ENCODE data around the gene WBP4. TPM values are rescaled to one million over a fixed set of nuclear protein-coding genes. Genes with fewer than 3 reads are reported as not detected.
A peak's percentile ranks its signal among the peaks of the same experiment; 100 is the strongest.

Gene WBP4
- total and polyA plus RNA-seq, 5 donors from 2014 or later = 3.0 to 5.6 (median 3.5) TPM

- Mint-ChIP-seq H3K27ac (peak overlapping the region in 1 of 3 donors; percentile 45), H3K4me1 (peaks cover 16 to 26% (median 21%) of the 10 kb centered on the region in 4 donors), H3K4me3 (no peak overlapping the region), H3K9me3 (peaks cover 0 to 4% (median 0%) of the 10 kb centered on the region in 7 donors), H3K27me3 (no peaks in the 10 kb centered on the region), H3K36me3 (peaks cover 9% of the 10 kb centered on the region)
- H3K36me3 ChIP-seq (ENCODE audit: control insufficient read depth, insufficient read depth, low read length) = no peaks in the 10 kb centered on the region
- no peak for DNase-seq
- peaks cover 8% of the 10 kb centered on the region for H3K4me1 ChIP-seq (ENCODE audit: control insufficient read depth, insufficient read depth, low read length, poor library complexity, severe bottlenecking)
- H3K27me3 ChIP-seq (ENCODE audit: control insufficient read depth, insufficient read depth, low read length) = no peaks in the 10 kb centered on the region
- no peak overlapping the region for H3K4me3 ChIP-seq (ENCODE audit: low read depth, low read length)
- H3K9me3 ChIP-seq (ENCODE audit: control insufficient read depth in 2 of 2, low read length in 2 of 2) = no peaks in the 10 kb centered on the region
- peak in 1 of 2 donors; percentile 28 for ATAC-seq (ENCODE audit: low read depth in 2 of 2)
- H3K27ac ChIP-seq (ENCODE audit: insufficient read depth, low read length, poor library complexity, severe bottlenecking) = no peak overlapping the region
Observed at GRCh38 chr13:41049480-41050440, 11.5 kb upstream of the WBP4 start.

- Mint-ChIP-seq H3K27me3 (no peaks in the 10 kb centered on the region), H3K9me3 (peaks cover 0 to 1% (median 0%) of the 10 kb centered on the region in 7 donors), H3K36me3 (peaks cover 9% of the 10 kb centered on the region), H3K4me1 (peaks cover 29 to 42% (median 39%) of the 10 kb centered on the region in 4 donors), H3K4me3 (no peak overlapping the region), H3K27ac (no peak overlapping the region)
- Histone ChIP-seq H3K9me3 (ENCODE audit: control insufficient read depth in 2 of 2, low read length in 2 of 2) (no peaks in the 10 kb centered on the region), H3K36me3 (ENCODE audit: control insufficient read depth, insufficient read depth, low read length) (no peaks in the 10 kb centered on the region), H3K27me3 (ENCODE audit: control insufficient read depth, insufficient read depth, low read length) (no peaks in the 10 kb centered on the region), H3K27ac (ENCODE audit: insufficient read depth, low read length, poor library complexity, severe bottlenecking) (no peak overlapping the region), H3K4me3 (ENCODE audit: low read depth, low read length) (no peak overlapping the region), H3K4me1 (ENCODE audit: control insufficient read depth, insufficient read depth, low read length, poor library complexity, severe bottlenecking) (peaks cover 9% of the 10 kb centered on the region)
- no peak for ATAC-seq (ENCODE audit: low read depth in 2 of 2)
- no peak for DNase-seq
Observed at GRCh38 chr13:41052441-41052840, 8.9 kb upstream of the WBP4 start.

- Histone ChIP-seq H3K27ac (ENCODE audit: insufficient read depth, low read length, poor library complexity, severe bottlenecking) (no peak overlapping the region), H3K4me3 (ENCODE audit: low read depth, low read length) (no peak overlapping the region), H3K4me1 (ENCODE audit: control insufficient read depth, insufficient read depth, low read length, poor library complexity, severe bottlenecking) (peaks cover 9% of the 10 kb centered on the region), H3K9me3 (ENCODE audit: control insufficient read depth in 2 of 2, low read length in 2 of 2) (no peaks in the 10 kb centered on the region), H3K36me3 (ENCODE audit: control insufficient read depth, insufficient read depth, low read length) (no peaks in the 10 kb centered on the region), H3K27me3 (ENCODE audit: control insufficient read depth, insufficient read depth, low read length) (no peaks in the 10 kb centered on the region)
- peaks cover 9% of the 10 kb centered on the region for H3K36me3 Mint-ChIP-seq
- peak overlapping the region in 1 of 3 donors; percentile 18 for H3K27ac Mint-ChIP-seq
- H3K9me3 Mint-ChIP-seq = peaks cover 0 to 1% (median 0%) of the 10 kb centered on the region in 7 donors
- no peaks in the 10 kb centered on the region for H3K27me3 Mint-ChIP-seq
- no peak for ATAC-seq (ENCODE audit: low read depth in 2 of 2)
- H3K4me1 Mint-ChIP-seq = peaks cover 33 to 48% (median 45%) of the 10 kb centered on the region in 4 donors
- no peak overlapping the region for H3K4me3 Mint-ChIP-seq
- no peak for DNase-seq
Observed at GRCh38 chr13:41053384-41053826, 7.9 kb upstream of the WBP4 start.

GRCh38 chr13:41054212-41054877, 7.0 kb upstream of the WBP4 start:
- Histone ChIP-seq H3K27me3 (ENCODE audit: control insufficient read depth, insufficient read depth, low read length) (no peaks in the 10 kb centered on the region), H3K27ac (ENCODE audit: insufficient read depth, low read length, poor library complexity, severe bottlenecking) (peak overlapping the region; percentile 29), H3K4me3 (ENCODE audit: low read depth, low read length) (peak overlapping the region; percentile 60), H3K4me1 (ENCODE audit: control insufficient read depth, insufficient read depth, low read length, poor library complexity, severe bottlenecking) (peaks cover 12% of the 10 kb centered on the region), H3K9me3 (ENCODE audit: control insufficient read depth in 2 of 2, low read length in 2 of 2) (no peaks in the 10 kb centered on the region), H3K36me3 (ENCODE audit: control insufficient read depth, insufficient read depth, low read length) (no peaks in the 10 kb centered on the region)
- H3K36me3 Mint-ChIP-seq = peaks cover 3% of the 10 kb centered on the region
- ATAC-seq (ENCODE audit: low read depth in 2 of 2) = peak; percentile 60 to 73
- peaks cover 27 to 55% (median 49%) of the 10 kb centered on the region in 4 donors for H3K4me1 Mint-ChIP-seq
- DNase-seq = peak; percentile 22 to 83 (median 58)
- peak overlapping the region in 3 of 4 donors; percentile 36 to 72 (median 52) for H3K4me3 Mint-ChIP-seq
- peak overlapping the region in 2 of 3 donors; percentile 1 to 61 for H3K27ac Mint-ChIP-seq
- no peaks in the 10 kb centered on the region for H3K27me3 Mint-ChIP-seq
- no peaks in the 10 kb centered on the region for H3K9me3 Mint-ChIP-seq

- Histone ChIP-seq H3K27me3 (ENCODE audit: control insufficient read depth, insufficient read depth, low read length) (no peaks in the 10 kb centered on the region), H3K9me3 (ENCODE audit: control insufficient read depth in 2 of 2, low read length in 2 of 2) (no peaks in the 10 kb centered on the region), H3K36me3 (ENCODE audit: control insufficient read depth, insufficient read depth, low read length) (no peaks in the 10 kb centered on the region), H3K4me3 (ENCODE audit: low read depth, low read length) (no peak overlapping the region), H3K4me1 (ENCODE audit: control insufficient read depth, insufficient read depth, low read length, poor library complexity, severe bottlenecking) (peaks cover 19% of the 10 kb centered on the region), H3K27ac (ENCODE audit: insufficient read depth, low read length, poor library complexity, severe bottlenecking) (no peak overlapping the region)
- Mint-ChIP-seq H3K36me3 (no peaks in the 10 kb centered on the region), H3K9me3 (no peaks in the 10 kb centered on the region), H3K27ac (peak overlapping the region in 1 of 3 donors; percentile 1), H3K4me3 (peak overlapping the region in 1 of 4 donors; percentile 63), H3K4me1 (peaks cover 21 to 60% (median 52%) of the 10 kb centered on the region in 4 donors), H3K27me3 (no peaks in the 10 kb centered on the region)
- peak in 1 of 3 donors; percentile 29 for DNase-seq
- ATAC-seq (ENCODE audit: low read depth in 2 of 2) = no peak
Observed at GRCh38 chr13:41054919-41055619, 6.2 kb upstream of the WBP4 start.

GRCh38 chr13:41056194-41056593, 5.1 kb upstream of the WBP4 start:
- ATAC-seq (ENCODE audit: low read depth in 2 of 2) = no peak
- H3K27me3 ChIP-seq (ENCODE audit: control insufficient read depth, insufficient read depth, low read length) = no peaks in the 10 kb centered on the region
- H3K9me3 Mint-ChIP-seq = peaks cover 0 to 2% (median 0%) of the 10 kb centered on the region in 7 donors
- H3K27ac Mint-ChIP-seq = peak overlapping the region in 2 of 3 donors; percentile 57 to 67
- H3K27ac ChIP-seq (ENCODE audit: insufficient read depth, low read length, poor library complexity, severe bottlenecking) = no peak overlapping the region
- peaks cover 9% of the 10 kb centered on the region for H3K27me3 Mint-ChIP-seq
- no peaks in the 10 kb centered on the region for H3K9me3 ChIP-seq (ENCODE audit: control insufficient read depth in 2 of 2, low read length in 2 of 2)
- peak overlapping the region in 1 of 4 donors; percentile 29 for H3K4me3 Mint-ChIP-seq
- H3K4me1 Mint-ChIP-seq = peaks cover 26 to 67% (median 53%) of the 10 kb centered on the region in 4 donors
- H3K36me3 Mint-ChIP-seq = peaks cover 1% of the 10 kb centered on the region
- H3K4me3 ChIP-seq (ENCODE audit: low read depth, low read length) = no peak overlapping the region
- no peak for DNase-seq
- H3K36me3 ChIP-seq (ENCODE audit: control insufficient read depth, insufficient read depth, low read length) = no peaks in the 10 kb centered on the region
- peaks cover 19% of the 10 kb centered on the region for H3K4me1 ChIP-seq (ENCODE audit: control insufficient read depth, insufficient read depth, low read length, poor library complexity, severe bottlenecking)

Measured in CD4-positive, CD25-positive, alpha-beta regulatory T cell (primary cell).